ENCODE measurements around the gene IGSF3. TPM values are rescaled to one million over a fixed set of nuclear protein-coding genes. Genes with fewer than 3 reads are reported as not detected.

The IGSF3 gene
- total and polyA plus RNA-seq, 10 of the 15 experiments (the other 5 are each of a cell fraction or from before 2014, with no cell fraction given) = 1.4 to 18.0 (median 9.6) TPM

DNA sequence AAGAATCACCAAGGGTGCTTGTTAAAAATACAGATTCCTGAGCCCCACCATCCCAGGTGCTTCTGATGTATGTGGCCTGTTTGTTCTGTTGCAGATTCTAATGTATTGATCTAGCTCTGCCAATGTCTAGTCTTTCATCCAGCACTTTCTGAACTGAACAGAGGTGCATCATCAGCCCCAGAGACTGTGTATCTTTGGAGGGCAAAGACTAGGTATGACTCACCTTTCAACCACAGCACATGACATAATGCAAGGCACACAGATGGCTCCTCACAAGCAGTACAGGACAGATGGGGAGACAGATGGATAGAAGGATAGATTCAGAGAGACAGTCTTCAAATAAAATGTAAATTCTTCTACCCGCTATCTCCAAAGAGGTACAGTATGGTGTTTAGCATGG, 129.0 kb downstream of the IGSF3 start:
- FAIRE-seq (no peak), DNase-seq (ENCODE audit: low read depth, low spot score) (no peak), ATAC-seq (peak; percentile 89)
- H3K4me3 ChIP-seq = no peak overlapping the region
- ChIA-PET RAD21 (ENCODE audit: unreplicated experiment) (interaction anchor here (0.9 to 2.0 kb wide), 6 partner anchors 18 to 134 kb away, joined by 3 to 12 read pairs (median 3); no protein-coding TSS in a partner anchor), CTCF (interaction anchor here (0.7 to 1.9 kb wide), 7 partner anchors 18 to 399 kb away, joined by 3 to 7 read pairs (median 4); no protein-coding TSS in a partner anchor), POLR2A (interaction anchor here (1.0 to 1.7 kb wide), 5 partner anchors 12 to 34 kb away, joined by 3 to 6 read pairs (median 5); no protein-coding TSS in a partner anchor), SMC1A (ENCODE audit: uncharacterized antibody, unreplicated experiment) (interaction anchor here (0.5 to 11.4 kb wide), 6 partner anchors 10 to 33 kb away, joined by 3 to 128 read pairs (median 28); no protein-coding TSS in a partner anchor)
- H3K9ac ChIP-seq (ENCODE audit: control insufficient read depth, insufficient read depth, low read length) = no peak overlapping the region
- H3K9me3 ChIP-seq (replicated peaks; ENCODE audit: control insufficient read depth, insufficient read depth, low read length) = no peaks in the 10 kb centered on the region; the same call in 1 of the 3 replicates
- peak overlapping the region; percentile 66 for H3K27ac ChIP-seq (ENCODE audit: control insufficient read depth, insufficient read depth)
- in situ Hi-C loops (cut with MboI) = no loop called here
- WGBS (ENCODE audit: insufficient coverage, insufficient replicate concordance, low lambda C conversion rate, missing lambda C conversion rate) = 54% methylated on average over 1 of the region's 1 CpG
- BruUV-seq (replicated peaks) = no TSS peak
- intact Hi-C loops (cut with micrococcal nuclease; ENCODE audit: unreplicated experiment) = loop anchor here (2.0 kb wide), 2 partner anchors 20 to 30 kb away; no protein-coding TSS in a partner anchor
- no peaks in the 10 kb centered on the region for H3K27me3 ChIP-seq (replicated peaks in 1 of 2; ENCODE audit: control insufficient read depth in 2 of 2, insufficient read depth in 2 of 2, low read length in 1 of 2)
- peaks cover 56% of the 10 kb centered on the region for H3K79me2 ChIP-seq (ENCODE audit: control insufficient read depth, insufficient read depth, low read length)
- peaks cover 25 to 61% of the 10 kb centered on the region in 2 experiments for H3K36me3 ChIP-seq (ENCODE audit: control insufficient read depth in 2 of 2, insufficient read depth in 2 of 2, low read length in 1 of 2)
- H3K4me1 ChIP-seq (ENCODE audit: control insufficient read depth, insufficient read depth, low read length) = peaks cover 51% of the 10 kb centered on the region
- H4K20me1 ChIP-seq (ENCODE audit: control insufficient read depth, insufficient read depth) = no peaks in the 10 kb centered on the region
- no peak overlapping the region for H2AFZ ChIP-seq (ENCODE audit: control insufficient read depth, low read depth, low read length)
- H3K4me2 ChIP-seq (ENCODE audit: control insufficient read depth, insufficient read depth) = peak overlapping the region; percentile 31; the same call in 1 of the 2 replicates
- TF ChIP-seq, protein P1, sequence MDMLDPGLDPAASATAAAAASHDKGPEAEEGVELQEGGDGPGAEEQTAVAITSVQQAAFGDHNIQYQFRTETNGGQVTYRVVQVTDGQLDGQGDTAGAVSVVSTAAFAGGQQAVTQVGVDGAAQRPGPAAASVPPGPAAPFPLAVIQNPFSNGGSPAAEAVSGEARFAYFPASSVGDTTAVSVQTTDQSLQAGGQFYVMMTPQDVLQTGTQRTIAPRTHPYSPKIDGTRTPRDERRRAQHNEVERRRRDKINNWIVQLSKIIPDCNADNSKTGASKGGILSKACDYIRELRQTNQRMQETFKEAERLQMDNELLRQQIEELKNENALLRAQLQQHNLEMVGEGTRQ (IDR thresholded peaks at IDR 0.05; ENCODE audit: borderline replicate concordance, low read depth, low read length) = no peak; the same call in 1 of the 2 replicates
- TF ChIP-seq SUZ12 (IDR thresholded peaks at IDR 0.05; ENCODE audit: unreplicated experiment) (no peak), ASH2L (IDR thresholded peaks at IDR 0.05; ENCODE audit: borderline replicate concordance, low read depth) (no peak), CBFB (IDR thresholded peaks at IDR 0.05; ENCODE audit: low read depth) (peak; percentile 28; the same call in 1 of the 2 replicates), IKZF2 (IDR thresholded peaks at IDR 0.05) (0 out of 4 replicates have a peak, but pooled peaks have one; percentile 31 to 42)
- TF ChIP-seq, protein P2, sequence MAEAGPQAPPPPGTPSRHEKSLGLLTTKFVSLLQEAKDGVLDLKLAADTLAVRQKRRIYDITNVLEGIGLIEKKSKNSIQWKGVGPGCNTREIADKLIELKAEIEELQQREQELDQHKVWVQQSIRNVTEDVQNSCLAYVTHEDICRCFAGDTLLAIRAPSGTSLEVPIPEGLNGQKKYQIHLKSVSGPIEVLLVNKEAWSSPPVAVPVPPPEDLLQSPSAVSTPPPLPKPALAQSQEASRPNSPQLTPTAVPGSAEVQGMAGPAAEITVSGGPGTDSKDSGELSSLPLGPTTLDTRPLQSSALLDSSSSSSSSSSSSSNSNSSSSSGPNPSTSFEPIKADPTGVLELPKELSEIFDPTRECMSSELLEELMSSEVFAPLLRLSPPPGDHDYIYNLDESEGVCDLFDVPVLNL (IDR thresholded peaks at IDR 0.05; ENCODE audit: low read depth, low read length) = no peak
- TF ChIP-seq, protein P3, sequence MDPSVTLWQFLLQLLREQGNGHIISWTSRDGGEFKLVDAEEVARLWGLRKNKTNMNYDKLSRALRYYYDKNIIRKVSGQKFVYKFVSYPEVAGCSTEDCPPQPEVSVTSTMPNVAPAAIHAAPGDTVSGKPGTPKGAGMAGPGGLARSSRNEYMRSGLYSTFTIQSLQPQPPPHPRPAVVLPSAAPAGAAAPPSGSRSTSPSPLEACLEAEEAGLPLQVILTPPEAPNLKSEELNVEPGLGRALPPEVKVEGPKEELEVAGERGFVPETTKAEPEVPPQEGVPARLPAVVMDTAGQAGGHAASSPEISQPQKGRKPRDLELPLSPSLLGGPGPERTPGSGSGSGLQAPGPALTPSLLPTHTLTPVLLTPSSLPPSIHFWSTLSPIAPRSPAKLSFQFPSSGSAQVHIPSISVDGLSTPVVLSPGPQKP (IDR thresholded peaks at IDR 0.05; ENCODE audit: low read depth, low read length) = no peak
- TF ChIP-seq, protein P4, sequence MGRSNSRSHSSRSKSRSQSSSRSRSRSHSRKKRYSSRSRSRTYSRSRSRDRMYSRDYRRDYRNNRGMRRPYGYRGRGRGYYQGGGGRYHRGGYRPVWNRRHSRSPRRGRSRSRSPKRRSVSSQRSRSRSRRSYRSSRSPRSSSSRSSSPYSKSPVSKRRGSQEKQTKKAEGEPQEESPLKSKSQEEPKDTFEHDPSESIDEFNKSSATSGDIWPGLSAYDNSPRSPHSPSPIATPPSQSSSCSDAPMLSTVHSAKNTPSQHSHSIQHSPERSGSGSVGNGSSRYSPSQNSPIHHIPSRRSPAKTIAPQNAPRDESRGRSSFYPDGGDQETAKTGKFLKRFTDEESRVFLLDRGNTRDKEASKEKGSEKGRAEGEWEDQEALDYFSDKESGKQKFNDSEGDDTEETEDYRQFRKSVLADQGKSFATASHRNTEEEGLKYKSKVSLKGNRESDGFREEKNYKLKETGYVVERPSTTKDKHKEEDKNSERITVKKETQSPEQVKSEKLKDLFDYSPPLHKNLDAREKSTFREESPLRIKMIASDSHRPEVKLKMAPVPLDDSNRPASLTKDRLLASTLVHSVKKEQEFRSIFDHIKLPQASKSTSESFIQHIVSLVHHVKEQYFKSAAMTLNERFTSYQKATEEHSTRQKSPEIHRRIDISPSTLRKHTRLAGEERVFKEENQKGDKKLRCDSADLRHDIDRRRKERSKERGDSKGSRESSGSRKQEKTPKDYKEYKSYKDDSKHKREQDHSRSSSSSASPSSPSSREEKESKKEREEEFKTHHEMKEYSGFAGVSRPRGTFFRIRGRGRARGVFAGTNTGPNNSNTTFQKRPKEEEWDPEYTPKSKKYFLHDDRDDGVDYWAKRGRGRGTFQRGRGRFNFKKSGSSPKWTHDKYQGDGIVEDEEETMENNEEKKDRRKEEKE (IDR thresholded peaks at IDR 0.05) = no peak
- TF ChIP-seq, protein P5, sequence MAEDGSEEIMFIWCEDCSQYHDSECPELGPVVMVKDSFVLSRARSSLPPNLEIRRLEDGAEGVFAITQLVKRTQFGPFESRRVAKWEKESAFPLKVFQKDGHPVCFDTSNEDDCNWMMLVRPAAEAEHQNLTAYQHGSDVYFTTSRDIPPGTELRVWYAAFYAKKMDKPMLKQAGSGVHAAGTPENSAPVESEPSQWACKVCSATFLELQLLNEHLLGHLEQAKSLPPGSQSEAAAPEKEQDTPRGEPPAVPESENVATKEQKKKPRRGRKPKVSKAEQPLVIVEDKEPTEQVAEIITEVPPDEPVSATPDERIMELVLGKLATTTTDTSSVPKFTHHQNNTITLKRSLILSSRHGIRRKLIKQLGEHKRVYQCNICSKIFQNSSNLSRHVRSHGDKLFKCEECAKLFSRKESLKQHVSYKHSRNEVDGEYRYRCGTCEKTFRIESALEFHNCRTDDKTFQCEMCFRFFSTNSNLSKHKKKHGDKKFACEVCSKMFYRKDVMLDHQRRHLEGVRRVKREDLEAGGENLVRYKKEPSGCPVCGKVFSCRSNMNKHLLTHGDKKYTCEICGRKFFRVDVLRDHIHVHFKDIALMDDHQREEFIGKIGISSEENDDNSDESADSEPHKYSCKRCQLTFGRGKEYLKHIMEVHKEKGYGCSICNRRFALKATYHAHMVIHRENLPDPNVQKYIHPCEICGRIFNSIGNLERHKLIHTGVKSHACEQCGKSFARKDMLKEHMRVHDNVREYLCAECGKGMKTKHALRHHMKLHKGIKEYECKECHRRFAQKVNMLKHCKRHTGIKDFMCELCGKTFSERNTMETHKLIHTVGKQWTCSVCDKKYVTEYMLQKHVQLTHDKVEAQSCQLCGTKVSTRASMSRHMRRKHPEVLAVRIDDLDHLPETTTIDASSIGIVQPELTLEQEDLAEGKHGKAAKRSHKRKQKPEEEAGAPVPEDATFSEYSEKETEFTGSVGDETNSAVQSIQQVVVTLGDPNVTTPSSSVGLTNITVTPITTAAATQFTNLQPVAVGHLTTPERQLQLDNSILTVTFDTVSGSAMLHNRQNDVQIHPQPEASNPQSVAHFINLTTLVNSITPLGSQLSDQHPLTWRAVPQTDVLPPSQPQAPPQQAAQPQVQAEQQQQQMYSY (CRISPR knock-in tag; IDR thresholded peaks at IDR 0.05) = no peak
